ENCODE data around the gene CTSE. TPM values are rescaled to one million over a fixed set of nuclear protein-coding genes. Genes with fewer than 3 reads are reported as not detected.

CTSE gene
- total RNA-seq, 4 donors from 2014 or later, result not detected

DNA sequence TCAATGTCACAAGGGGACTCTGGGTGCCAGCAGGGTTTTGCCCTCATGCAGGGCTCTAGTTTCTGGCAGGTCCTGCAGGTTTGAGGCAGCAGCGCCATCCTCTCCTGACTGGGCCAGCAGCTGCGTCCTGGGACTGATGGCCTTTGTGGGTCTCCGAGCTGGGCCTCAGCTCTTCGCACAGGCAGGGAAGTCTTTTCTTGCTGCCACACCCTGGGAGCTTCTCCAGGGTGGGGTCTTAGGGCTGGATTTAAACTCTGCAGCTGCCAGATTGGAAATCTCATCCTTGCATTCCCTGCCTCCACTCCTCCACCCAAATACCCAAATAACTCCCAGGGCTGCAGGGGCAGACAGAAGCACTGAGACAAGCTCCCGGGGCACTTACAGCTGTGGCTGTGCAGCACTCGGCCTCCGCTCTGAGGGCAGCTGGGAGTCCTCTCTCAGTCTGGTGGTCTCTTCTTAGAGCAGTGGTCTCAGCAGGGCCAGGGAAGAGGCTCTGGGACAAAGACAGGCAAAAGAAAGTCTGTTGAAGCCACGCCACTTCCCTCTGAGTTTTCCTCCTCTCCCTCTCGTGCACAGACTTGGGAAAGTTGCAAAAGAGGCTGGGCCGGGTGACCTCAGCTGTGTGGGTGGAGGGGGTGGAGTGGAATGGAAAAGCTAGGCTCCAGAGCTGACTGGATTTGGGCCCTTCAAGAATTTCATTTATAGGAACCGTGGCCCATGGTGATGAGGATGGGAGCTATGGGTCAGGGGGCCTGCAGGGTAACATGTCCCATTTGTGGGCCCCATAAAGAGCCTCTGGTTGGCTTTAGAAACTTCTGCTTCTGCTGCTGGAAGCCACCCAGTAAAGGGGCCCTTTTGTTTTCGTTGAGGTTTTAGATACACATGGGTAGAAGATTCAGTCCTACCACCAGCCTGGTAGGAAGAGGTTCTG, 20.6 kb downstream of the CTSE start, which contains the start of gene RAB7B:
RAB7B (minus strand) TSS at position 525 of the 931 bp plus-strand sequence. CDS start 9,260 bp downstream, outside the sequence.
- Histone ChIP-seq H3K9me3 (no peaks in the 10 kb centered on the region), H3K4me3 (peak within 1 kb of the TSS in 3 of 4 donors; percentile 11 to 36 (median 19)), H3K4me1 (peaks cover 0 to 34% (median 22%) of the 10 kb centered on the region in 4 donors), H3K36me3 (no peaks in the 10 kb centered on the region), H3K27ac (peak within 1 kb of the TSS in 2 of 4 donors; percentile 73 to 88), H3K27me3 (no peaks in the 10 kb centered on the region)
- 28% methylated on average over 12 of the region's 12 CpGs for WGBS, 2 donors
- TF ChIP-seq, protein P1, sequence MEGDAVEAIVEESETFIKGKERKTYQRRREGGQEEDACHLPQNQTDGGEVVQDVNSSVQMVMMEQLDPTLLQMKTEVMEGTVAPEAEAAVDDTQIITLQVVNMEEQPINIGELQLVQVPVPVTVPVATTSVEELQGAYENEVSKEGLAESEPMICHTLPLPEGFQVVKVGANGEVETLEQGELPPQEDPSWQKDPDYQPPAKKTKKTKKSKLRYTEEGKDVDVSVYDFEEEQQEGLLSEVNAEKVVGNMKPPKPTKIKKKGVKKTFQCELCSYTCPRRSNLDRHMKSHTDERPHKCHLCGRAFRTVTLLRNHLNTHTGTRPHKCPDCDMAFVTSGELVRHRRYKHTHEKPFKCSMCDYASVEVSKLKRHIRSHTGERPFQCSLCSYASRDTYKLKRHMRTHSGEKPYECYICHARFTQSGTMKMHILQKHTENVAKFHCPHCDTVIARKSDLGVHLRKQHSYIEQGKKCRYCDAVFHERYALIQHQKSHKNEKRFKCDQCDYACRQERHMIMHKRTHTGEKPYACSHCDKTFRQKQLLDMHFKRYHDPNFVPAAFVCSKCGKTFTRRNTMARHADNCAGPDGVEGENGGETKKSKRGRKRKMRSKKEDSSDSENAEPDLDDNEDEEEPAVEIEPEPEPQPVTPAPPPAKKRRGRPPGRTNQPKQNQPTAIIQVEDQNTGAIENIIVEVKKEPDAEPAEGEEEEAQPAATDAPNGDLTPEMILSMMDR (IDR thresholded peaks at IDR 0.05), result no peak
- TF ChIP-seq POLR2A (IDR thresholded peaks at IDR 0.05) (no peak), EP300 (IDR thresholded peaks at IDR 0.05) (peak in 1 of 2 donors; percentile 70)
- DNase-seq (ENCODE audit: low spot score in 2 of 2), result peak; percentile 55 to 72

DNA sequence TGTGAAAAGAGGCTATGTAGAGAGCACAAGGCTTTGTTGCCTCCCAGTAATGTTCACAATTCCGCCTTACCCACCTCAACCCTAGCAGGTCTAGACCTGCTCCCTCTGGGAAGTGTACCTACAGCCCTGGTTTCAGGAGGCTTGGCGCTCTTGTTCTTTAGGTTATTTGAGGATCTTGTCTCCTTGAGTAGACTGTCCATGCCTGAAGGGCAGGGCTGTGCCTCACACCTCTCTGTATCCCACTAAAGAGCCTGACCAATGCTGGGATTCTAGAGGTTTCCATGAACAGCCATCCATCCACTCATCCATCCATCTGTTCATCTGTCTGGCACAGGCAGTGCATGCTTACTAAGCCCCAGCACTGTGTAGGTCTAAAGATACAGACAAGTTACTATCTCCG, 21.5 kb downstream of the CTSE start:
- TF ChIP-seq EP300 (IDR thresholded peaks at IDR 0.05) (no peak), POLR2A (IDR thresholded peaks at IDR 0.05) (no peak)
- TF ChIP-seq, protein P1 (IDR thresholded peaks at IDR 0.05), result no peak
- Histone ChIP-seq H3K36me3 (no peaks in the 10 kb centered on the region), H3K27ac (peak overlapping the region in 1 of 4 donors; percentile 49), H3K27me3 (no peaks in the 10 kb centered on the region), H3K9me3 (no peaks in the 10 kb centered on the region), H3K4me1 (peaks cover 0 to 34% (median 22%) of the 10 kb centered on the region in 4 donors), H3K4me3 (no peak overlapping the region)
- DNase-seq (ENCODE audit: low spot score in 2 of 2), result no peak
- 89 to 92% methylated on average over 3 of the region's 3 CpGs for WGBS, 2 donors

DNA sequence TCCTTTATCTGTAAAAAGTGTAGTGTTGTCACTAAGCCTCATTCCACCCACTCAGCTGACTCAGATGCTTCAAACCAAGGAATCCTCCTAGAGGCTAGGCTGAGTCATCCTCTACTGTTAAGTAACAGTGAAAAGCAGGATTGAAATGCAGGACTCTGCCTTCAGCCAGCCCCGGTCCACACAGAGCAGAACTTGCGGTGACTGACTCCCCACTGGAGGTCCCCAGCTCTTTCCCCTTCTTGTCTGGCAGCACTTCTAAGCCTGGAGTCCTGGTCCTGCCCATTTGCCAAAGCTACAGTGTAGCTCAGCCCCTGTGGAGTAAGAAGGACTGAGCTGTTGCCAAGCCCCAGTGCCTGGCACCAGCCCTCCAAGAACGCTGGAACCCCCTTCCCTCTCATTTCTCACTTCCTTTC, 22.2 kb downstream of the CTSE start:
- 22 to 33% methylated on average over 3 of the region's 3 CpGs for WGBS, 2 donors
- Histone ChIP-seq H3K4me1 (peaks cover 0 to 34% (median 22%) of the 10 kb centered on the region in 4 donors), H3K36me3 (no peaks in the 10 kb centered on the region), H3K9me3 (no peaks in the 10 kb centered on the region), H3K27me3 (no peaks in the 10 kb centered on the region), H3K4me3 (no peak overlapping the region), H3K27ac (peak overlapping the region in 1 of 4 donors; percentile 49)
- DNase-seq (ENCODE audit: low spot score in 2 of 2), result peak in 1 of 2 donors; percentile 23
- TF ChIP-seq, protein P1 (IDR thresholded peaks at IDR 0.05), result no peak
- TF ChIP-seq POLR2A (IDR thresholded peaks at IDR 0.05) (no peak), EP300 (IDR thresholded peaks at IDR 0.05) (no peak)

DNA sequence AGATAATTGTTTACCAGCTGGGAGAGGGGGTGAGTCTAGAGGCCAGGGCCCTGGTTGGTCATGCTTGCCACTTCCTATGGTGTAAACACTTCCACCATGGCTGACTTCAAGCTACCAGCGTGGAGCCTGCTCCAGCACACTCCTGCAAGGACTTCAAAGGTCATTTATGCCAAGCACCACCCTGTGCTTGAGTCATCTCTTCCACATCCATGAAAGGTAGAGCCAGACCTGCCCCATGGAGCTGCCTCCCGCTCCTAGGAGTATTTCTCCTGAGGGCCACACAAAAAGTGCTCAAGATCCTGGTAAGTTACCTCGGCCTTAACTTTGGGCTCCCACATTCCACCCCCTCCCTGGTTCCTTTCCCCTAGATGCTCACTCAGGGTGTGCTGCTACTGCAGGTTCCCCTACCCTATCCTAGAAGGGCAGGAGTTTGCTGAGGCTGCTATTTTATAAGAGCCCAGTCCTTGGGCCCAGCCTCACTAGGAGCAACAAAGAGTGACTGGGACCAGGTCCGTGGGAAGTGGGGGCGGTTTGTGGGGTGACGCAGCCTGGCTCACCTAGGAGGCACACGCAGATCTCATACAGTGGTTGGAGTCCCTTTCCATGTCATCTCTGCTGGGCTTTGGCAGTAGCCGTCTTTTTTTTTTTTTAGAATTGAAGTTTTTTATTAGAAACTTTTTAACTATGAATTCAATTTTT, 22.9 kb downstream of the CTSE start:
- Histone ChIP-seq H3K4me3 (no peak overlapping the region), H3K27me3 (no peaks in the 10 kb centered on the region), H3K9me3 (no peaks in the 10 kb centered on the region), H3K27ac (peak overlapping the region in 1 of 4 donors; percentile 54), H3K36me3 (no peaks in the 10 kb centered on the region), H3K4me1 (peaks cover 0 to 34% (median 22%) of the 10 kb centered on the region in 4 donors)
- no peak for DNase-seq (ENCODE audit: low spot score in 2 of 2)
- TF ChIP-seq, protein P1 (IDR thresholded peaks at IDR 0.05), result no peak
- TF ChIP-seq POLR2A (IDR thresholded peaks at IDR 0.05) (no peak), EP300 (IDR thresholded peaks at IDR 0.05) (no peak)
- 81 to 90% methylated on average over 8 of the region's 8 CpGs for WGBS, 2 donors

Data from tibial nerve (tissue), 4 donors.